Activated CD4-positive, CD25-positive, alpha-beta regulatory T cell treated with anti-CD3 and anti-CD28 coated beads, Interleukin-2, amount 50 U/mL, for 16 hours (primary cell): ENCODE results near the gene SLFN14.
"Not testable (repeated sequence)": the region's sequence is repeated elsewhere in the genome, so short reads cannot be mapped to it uniquely, and the experiment has no call there.

Source experiments
- DNase-seq: peaks from one replicate; pipeline ENCODE4 v3.0.0-alpha.2; 2020; ENCODE audit warnings: low read depth, low spot score

SLFN14 gene

GRCh38 chr17:35559495-35560210, 966 bp downstream of the SLFN14 start:
- DNase-seq: no peak

DNA sequence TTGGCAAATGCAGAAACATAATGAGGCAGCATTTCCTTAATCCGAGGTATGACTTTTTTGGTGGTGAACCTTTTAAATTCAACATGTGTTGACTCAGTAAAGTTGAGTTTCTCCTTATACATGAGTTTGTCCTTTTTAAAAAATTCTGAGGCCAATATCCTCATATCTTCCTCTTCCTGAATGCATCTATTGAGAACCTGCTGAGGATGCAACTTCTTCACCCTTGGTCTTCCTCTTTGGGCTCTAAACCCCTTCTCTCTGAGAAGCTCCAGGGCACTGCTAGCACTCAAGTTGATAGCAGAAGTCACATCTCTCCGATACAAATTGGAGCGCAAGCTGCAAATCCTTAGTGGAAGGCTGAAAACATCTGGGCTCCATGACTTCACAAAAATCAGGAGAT, 3.3 kb downstream of the SLFN14 start:
- DNase-seq: no peak

DNA sequence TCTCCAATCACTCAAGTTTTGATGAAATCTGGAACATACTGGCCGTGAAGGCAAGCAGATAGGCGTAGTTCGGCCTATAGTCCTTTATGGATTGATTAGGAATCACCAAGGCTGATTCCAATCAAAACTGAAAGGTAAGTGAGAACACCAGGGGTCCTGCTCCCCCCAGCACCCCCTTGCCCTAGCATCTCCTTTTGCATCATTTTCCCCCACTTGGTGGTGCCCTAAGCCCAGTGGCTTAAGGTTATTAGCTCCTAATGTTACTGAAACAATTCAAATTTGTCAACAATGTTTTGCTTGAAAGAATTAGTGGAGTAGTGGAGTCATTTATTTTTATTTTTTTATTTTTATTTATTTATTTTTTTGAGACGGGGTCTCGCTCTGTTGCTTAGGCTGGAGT, 4.9 kb downstream of the SLFN14 start:
- DNase-seq: no peak

DNA sequence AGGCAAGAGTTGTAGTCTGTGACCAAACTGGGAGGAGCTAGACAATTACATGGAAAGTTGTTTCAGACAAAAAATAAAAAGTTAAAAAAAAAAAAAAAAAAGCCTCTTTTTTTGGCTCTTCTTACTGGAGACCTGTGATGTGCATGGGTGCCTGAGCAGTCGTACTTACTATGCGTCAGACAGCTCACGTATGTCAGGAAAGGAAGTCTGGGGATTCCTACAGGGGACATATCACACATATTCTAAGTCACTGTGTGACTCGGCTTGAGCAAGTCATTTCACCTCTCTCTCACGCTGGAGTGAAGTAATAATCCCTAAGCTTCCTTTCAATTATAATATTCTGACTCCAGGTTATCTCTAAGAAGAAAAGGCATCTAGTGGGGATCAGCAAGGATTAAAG, 6.0 kb downstream of the SLFN14 start:
- no peak for DNase-seq

- DNase-seq: no peak
Measured at GRCh38 chr17:35553310-35553709, 7.3 kb downstream of the SLFN14 start.

DNA sequence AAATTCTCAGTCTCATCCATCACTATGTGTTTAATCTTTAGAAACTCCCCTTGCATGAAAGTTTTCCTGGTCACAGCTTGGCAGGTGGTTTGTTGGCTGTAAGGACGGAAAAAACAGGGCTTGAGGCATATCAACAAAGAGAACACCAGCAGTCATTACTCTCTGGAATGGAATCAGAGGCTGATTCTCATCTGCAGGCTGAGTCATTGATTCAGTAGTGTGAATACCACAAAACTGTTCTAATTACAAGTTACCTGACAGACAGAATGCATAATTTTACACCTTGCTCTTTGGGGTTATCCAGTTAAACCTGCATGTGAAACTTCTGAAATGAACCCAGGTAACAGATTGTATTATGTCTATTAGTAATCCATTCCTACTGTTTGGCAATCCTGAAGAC, 11.6 kb downstream of the SLFN14 start:
- no peak for DNase-seq

- no peak for DNase-seq
Measured at GRCh38 chr17:35548208-35548810, 12.3 kb downstream of the SLFN14 start.

- DNase-seq: no peak
Measured at GRCh38 chr17:35546487-35546886, 14.1 kb downstream of the SLFN14 start.

GRCh38 chr17:35545150-35545549, 15.5 kb downstream of the SLFN14 start:
- DNase-seq: no peak

DNA sequence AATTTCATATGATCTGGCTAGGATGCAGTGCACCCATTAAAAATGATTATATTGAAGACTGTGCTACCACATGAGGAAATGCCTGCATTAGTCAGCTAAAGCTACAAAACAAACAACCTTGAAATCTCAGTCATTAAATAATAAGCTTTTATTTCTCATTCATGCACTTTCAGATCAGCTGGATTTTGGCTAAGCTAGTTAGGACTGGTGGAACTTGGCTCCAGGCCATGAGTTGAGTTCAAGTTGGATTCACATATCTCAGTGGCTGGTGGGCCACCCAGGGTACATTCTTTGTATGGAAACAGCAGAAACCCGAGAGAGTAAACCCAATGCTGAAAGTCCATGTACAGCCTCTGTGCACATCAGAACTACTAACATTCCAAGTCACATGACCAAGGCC, 16.8 kb downstream of the SLFN14 start:
- no peak for DNase-seq

DNA sequence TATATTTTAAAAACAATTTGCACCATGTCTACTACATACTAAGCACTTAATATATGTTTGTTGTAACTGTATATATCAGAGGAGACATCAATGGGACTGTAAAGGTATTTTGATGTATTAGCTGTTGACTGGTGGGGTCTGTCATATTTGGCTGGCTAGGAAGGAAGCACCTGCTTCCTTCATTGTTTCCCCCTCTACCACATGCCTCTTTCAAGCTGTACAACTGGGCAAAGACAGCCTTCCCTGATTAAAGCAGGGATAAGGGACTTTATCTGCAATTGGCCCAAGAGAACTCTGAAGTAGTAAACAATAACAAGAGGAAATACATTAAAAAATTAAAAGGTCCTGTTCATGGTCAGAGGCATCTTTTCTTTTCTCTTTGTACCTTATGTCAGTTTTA, 17.6 kb downstream of the SLFN14 start:
- no peak for DNase-seq

GRCh38 chr17:35541434-35541833, 19.2 kb downstream of the SLFN14 start:
- DNase-seq: no peak

- no peak for DNase-seq
Measured at GRCh38 chr17:35540589-35541404, 19.8 kb downstream of the SLFN14 start.

GRCh38 chr17:35539659-35540026, 21.0 kb downstream of the SLFN14 start:
- no peak for DNase-seq

DNA sequence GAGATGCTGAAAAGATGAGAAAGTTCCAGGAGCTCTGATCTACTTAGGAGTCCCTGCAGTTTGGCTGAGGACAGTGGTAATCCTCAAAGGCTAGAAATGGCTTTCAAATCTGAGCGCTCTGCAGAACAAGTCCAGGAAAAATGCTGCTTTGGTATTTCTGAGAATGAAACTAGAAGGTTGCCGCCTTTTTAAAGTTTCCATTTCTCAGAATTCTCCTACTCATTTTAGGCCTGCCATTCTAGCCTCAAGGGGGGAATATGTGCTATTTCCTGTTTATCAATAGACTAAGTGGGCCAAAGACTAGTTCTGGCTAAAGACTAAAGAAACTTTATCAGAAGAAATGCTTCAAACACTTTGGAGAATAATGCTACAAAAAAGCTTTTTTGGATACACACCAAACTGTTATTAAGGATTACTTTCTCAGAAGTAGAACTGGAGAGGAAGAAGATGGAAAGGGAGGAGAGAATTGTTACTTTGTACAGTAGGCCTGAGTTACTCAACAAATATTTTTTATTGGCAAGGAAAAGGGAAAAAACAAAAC, 22.9 kb downstream of the SLFN14 start, which contains the start of gene SLFN12L:
SLFN12L (minus strand) TSS at position 78 of the 541 bp plus-strand sequence. CDS start 15,314 bp downstream, outside the sequence.
- no peak for DNase-seq

GRCh38 chr17:35536664-35537171, 23.9 kb downstream of the SLFN14 start:
- DNase-seq: no peak

DNA sequence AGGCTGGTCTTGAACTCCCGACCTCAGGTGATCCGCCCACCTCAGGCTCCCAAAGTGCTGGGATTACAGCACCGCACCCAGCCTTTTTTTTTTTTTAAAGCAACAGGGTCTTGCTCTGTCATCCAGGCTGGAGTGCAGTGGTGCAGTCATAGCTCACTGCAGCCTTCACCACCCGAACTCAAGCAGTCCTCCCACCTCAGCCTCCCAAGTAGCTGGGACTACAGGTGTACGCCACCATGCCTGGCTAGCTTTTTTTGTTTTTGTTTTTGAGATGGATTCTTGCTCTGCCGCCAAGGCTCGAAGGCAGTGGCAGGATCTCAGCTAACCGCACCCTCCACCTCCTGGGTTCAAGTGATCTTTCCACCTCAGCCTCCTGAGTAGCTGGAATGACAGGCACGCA, 25.2 kb downstream of the SLFN14 start:
- DNase-seq: not testable (repeated sequence)

GRCh38 chr17:35534576-35535093, 26.0 kb downstream of the SLFN14 start:
- no peak for DNase-seq

GRCh38 chr17:35531160-35531559, 29.5 kb downstream of the SLFN14 start:
- DNase-seq: no peak

DNA sequence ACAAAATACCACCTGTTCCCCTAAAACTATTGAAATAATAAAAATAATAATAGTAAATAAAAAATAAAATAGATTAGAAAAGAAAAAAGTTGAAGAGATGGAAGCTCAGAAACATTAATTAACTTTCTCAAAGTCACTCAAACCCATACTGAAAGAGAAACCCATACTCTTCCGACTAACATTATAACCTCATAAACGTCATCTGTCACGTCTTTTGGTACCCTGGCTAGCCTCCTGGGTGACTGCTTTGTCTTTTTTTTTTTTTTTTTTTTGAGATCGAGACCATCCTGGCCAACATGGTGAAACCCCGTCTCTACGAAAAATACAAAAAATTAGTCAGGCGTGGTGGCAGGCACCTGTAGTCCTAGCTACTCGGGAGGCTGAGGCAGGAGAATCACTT, 30.8 kb downstream of the SLFN14 start:
- no peak for DNase-seq

GRCh38 chr17:35529326-35529725, 31.3 kb downstream of the SLFN14 start:
- DNase-seq: not testable (repeated sequence)

DNA sequence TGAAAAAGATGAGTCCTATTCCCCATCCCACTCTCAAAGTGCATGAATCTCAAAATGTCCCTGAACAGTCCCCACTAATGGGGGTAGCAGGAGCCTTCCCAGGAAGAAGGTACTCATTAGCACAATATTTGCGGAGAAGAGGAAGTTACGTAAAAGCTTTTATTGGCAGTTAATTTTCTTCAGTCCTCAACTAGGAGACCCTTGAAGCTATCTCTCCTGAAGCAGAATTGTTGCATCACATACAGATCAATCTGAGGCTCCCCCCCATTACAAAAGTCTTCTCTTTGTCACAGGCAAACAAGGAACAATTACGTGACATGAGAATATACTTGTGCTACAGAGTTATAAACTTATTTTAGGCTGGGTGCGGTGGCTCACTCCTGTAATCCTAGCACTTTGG, 37.3 kb downstream of the SLFN14 start:
- DNase-seq: no peak
